GM21825 (cell line): Measurements from ENCODE around the gene ELOVL6.

Source experiments
- ATAC-seq: cut with Tn5 transposase; IDR thresholded peaks from one replicate; pipeline ENCODE4 v1.9.1; 2021; ENCODE audit warnings: mild to moderate bottlenecking, moderate library complexity; ENCODE audit not compliant: unreplicated experiment

ELOVL6 gene

DNA sequence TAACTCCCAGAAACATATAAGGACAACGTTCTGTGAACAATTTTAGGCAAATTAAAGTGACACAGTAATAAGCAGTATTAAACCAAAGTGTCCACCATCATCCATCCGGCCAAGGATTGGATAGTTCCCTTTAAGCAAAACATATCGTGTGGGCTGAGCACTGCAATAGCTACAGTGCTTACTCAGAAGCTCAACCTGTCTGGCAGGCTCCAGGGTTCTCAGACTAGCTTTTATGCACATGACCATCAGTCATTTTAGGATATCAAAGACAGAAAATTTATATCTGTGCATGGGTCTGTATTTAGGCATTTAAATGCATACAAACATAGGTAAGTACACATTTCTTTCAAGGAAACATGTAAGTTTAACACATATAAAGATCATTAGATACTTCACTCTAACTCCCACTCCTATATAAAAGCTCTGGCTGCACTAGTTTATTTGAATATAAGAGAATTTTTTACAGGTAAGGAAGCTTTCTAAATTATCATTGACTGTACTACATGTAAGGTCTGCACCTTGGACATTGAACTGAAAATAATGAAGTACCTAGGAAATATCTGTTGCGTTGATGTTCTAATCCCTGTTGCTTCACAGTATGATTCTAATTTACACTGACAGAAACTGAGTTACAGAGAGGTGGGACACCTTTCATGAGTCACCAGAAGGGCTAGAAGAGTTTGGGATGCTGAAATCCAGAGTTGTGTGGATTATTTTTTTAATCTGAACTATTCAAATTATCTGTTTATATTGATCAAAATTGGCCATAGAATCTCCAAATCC is 67.6 kb downstream of the ELOVL6 start:
- ATAC-seq = no peak

DNA sequence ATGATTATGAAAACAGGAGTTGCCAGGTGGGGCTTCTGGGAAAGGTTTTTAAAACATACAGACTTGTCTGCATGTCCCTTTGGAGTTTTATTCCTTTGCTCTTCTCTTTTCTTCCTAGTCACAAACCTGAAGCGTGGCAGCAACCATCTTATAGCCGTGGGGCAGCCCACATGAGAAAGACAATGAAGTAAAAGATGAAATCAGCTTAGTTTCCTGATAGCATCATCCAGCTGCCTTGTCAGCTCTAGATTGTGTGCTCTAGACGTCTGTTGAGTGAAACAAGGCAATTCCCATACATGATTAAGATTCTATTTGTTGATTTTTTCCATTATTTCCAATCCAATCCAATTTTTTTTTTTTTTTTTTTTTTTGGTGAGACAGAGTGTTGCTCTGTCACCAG is 68.9 kb downstream of the ELOVL6 start:
- ATAC-seq = no peak

DNA sequence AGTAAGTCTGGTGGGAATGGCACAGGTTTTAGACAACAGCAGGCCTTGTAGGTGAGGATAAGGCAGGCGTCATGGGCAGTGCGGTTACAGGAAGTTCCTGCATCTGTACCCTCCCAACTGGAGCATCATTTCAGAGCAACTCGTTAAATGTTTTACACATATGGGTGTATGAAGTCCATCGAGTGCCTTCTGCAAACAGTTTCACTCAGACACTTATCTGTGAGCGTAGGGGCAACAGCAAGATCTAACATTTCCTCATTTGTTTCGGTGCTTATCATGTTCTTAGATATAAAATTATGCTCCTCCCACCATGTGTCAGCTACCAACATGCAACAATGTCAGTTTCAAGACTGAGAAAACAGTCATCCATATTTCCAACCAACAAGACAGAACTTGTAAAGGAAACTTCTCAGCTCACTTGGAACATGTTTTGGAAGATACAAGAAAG is 69.9 kb downstream of the ELOVL6 start:
- no peak for ATAC-seq

DNA sequence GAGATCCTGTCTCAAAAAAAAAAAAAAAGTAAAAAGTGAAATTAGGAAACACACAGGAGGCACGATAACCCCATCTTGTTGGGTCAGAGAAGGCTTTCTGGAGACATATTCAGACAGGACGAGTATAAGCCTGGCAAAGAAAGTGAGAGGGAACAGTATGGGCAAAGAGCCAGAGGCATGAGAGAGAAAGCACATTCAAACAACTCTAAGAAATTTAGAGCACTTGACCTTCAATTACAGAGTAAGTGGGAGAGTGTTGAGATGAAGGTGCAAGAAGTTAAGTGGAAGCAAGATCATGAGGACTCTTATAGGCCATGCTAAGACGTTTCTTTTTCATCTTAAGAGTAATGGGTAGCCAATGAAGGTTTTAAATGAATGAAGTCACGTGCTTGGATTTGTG is 70.4 kb downstream of the ELOVL6 start:
- ATAC-seq = no peak

DNA sequence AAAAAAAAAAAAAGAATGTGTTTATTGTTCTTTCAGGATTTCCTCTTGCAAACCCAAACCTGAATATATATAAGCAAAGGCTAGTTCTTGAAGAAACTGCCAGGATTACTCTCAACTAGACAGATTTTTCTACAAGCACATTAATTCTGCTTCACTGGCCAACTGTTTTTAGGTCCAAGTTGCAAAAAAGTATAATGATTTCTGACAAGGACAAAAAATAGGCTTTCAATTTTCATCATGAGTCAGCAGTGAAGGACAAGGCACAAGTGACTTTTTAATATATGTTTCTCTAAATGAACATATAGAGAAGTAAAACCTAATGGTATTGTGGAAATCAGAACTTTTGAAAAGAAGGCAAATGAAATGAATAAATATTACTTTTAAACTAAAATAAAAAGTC is 73.7 kb downstream of the ELOVL6 start:
- ATAC-seq = no peak

DNA sequence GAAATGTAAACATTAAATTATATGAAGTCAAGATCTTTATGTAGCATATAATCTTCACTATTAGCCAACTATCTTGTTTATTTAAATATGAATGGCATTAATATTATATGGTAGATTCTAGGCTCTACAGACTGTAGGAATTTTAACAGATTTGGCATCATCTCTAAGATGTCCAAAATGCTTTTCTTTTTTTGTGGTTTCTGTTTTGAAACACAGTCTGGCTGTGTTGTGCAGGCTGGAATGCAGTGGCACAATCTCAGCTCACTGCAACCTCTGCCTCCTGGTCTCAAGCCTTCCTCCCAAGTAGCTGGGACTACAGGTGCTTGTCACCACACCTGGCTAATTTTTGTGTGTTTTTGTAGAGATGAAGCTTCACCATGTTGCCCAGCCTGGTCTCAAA is 76.2 kb downstream of the ELOVL6 start:
- ATAC-seq = no peak

DNA sequence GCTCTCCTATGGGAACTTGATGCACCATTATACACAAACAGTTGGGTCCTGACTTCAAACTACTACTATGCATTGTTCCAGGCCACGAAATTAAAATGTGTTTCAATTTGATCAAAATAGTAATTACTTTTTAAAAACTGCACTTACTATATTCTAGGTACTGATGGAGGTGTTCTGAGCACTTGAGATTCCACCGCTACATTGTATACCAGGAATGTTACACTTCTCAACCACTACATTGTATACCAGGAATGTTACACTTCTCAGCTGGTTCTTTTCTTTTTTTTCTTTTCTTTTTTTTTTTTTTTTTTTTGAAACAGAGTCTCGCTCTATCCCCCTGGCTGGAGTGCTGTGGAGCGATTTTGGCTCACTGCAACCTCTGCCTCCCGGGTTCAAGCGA is 77.9 kb downstream of the ELOVL6 start:
- ATAC-seq = no peak

DNA sequence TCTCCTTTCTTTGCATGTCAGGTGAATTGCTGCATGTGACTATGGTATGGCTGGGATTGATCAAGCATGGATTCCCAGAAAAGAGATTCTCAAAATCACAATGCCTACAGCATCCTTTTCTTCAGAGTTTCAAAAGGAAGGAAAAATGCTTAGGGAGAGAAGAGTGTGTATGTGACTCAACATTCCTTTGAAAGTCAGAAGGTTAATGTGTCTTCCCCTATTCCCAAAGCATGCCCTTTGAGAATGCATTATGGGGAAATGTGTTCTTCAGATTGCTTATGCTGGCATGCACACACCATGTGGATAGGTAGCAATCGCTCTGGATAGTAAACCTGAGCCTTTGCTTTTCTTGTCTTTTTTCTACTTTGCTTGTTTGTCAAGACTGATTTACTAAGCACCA is 78.5 kb downstream of the ELOVL6 start:
- no peak for ATAC-seq

DNA sequence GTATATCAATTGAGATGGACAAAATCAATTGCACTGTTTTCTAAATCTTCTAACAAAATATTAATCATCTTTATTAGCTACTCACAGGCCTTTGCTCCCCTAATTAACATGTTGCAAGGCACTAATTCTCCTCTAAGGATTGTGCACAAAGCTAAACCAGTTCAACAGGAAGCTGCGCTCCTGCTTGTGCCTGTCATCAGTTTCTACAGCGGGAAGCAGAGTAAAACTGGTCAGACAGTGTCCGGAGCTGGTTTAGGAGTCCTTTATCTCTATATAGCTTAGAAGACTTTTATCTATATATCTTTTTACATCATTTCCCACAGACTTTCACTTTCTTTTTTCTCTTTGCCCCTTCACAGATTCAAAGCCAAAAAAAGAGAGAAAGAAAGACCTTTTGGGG is 79.1 kb downstream of the ELOVL6 start:
- no peak for ATAC-seq

DNA sequence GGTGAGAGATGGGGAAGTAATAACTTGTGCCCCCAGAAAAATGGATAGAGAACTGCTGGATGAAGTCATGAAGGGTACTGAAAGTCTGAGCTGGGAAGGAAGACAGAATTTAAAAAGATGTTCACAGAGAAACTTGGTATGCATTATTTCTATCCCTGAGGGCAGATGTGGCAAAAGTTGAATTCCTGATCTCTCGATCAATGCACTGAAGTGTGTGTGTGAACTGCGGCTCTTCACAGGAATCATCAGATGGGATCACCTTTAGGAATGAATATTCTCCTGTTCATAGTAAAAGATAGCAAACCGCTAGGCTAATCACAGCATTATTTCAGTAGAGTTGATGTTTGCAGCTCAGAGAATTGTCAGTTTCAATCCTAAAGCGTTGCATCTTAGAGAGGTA is 86.4 kb downstream of the ELOVL6 start:
- ATAC-seq = no peak

DNA sequence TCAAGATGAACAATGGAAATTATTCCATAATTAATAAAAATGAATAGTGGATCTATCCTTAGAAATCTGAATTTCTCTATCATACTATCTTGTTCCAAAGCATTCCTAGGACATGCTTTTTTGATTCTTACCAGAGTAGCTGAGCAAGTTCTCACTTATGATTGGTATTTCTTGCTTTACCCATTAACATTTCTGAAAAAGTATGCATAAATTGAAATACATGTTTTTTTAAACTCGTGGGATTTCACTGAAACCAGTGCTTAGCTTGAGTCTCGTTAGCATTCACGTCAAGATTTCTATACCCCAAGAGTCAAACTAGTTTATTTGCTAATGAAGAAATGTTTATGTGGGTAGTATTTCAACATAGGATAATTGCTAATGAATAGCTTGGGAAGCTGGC is 89.0 kb downstream of the ELOVL6 start:
- no peak for ATAC-seq

DNA sequence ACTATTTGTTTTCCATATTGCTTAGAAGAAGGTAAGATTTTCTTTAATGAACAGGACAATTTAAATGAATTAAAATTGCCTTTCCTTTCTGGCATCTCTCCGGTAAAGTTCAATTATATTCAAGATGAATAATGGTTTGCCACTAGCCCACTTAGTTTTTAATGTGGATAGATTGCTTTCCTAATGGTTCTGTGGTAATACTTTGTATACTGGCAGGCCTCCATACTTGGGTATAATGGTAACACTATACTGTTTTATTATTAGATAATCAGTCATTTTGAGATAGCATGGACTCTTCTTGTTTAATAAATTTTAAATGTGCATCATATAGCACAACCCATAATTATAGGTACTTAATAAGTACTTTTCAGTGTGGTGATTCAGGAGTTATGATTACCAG is 89.5 kb downstream of the ELOVL6 start:
- ATAC-seq = no peak

DNA sequence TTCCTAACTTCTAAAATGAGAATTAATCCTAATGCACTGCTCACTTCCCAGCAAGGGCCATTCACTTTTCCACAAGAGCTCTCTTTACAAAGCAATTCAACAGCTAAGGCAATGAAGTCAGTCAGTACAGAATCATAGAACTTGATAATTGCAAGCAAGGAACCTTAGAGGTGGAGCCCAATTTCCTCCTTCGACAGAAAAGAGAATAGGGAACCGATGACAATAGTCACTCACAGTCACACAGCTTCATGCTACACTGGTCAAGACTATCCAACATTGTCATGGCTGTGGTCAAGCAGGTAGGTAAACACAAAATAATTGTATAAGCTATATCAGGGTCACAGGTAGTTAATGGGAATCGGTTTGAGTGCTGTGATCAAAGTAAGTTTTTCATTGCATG is 90.0 kb downstream of the ELOVL6 start:
- peak; percentile 92 for ATAC-seq

DNA sequence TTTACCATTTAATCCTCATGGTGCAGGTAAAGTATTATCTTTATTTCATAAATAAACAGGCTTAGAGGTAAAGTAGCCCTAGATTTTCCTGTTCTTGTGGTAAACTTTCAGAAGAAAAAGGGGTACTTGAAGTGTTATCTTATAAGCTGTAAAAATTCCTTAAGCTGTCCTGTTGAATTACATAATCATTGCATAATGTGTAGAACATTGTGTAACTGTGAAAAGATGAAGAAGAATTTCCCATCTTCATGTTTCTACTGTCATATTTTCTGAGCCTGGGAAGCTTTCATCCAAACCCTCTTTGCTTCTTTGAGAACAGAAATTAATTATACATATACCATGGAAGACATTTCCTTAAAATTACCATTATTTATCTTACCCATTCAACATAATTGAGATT is 90.5 kb downstream of the ELOVL6 start:
- ATAC-seq = no peak

DNA sequence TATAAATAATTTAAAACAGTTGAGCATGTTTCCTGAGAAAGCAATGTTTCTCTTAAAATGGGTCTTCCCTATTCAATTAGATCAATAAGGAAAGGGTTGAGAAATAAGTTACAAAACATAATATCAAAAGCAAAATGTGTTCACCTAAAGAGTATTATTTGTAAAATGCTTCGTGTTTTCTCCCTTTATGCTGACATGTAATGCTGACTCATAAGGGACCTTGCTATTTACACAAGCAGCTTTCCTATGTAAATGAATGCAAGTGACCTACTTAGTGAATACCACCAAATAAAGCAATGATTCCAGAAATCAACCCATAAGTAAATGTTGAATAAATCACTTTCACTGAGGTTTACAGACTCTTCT is 91.5 kb downstream of the ELOVL6 start:
- peak; percentile 64 for ATAC-seq

DNA sequence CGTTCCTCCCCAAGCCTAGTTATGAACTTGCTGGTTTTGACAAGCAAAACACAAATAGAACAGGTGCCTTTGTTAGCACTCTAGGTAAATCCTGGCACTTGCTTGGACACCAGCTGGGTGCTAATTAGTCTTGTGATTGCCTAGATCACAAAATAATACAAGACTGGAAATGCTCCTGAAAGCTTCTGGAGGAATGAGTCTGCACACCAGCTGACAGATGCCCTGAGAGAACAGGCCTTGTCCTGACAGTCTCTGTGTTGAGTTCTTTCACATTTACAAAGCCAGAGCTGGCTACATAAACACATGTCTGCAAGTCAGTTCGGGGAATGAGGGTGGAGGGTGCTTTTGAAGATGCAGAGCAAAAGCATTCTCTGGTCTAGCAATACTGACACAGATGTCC is 93.8 kb downstream of the ELOVL6 start:
- no peak for ATAC-seq

DNA sequence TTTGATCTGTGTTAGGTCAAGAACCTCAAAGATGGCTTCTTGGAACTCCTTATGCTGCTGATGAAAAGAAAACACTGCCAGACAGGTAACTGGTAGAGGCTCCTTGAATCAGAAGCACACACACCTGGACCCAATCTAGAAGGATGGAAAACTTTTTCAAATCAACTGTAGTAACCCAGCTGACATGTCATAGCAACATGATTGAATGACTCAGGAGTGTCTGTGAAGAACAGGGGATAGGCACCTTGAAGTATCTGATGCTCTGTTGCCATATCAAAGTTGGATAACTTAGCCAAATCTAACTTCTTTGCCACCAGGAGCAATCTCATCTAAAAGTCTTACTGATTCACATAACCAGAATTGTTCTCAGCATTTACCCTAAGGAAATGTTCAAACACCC is 98.8 kb downstream of the ELOVL6 start:
- ATAC-seq = no peak

DNA sequence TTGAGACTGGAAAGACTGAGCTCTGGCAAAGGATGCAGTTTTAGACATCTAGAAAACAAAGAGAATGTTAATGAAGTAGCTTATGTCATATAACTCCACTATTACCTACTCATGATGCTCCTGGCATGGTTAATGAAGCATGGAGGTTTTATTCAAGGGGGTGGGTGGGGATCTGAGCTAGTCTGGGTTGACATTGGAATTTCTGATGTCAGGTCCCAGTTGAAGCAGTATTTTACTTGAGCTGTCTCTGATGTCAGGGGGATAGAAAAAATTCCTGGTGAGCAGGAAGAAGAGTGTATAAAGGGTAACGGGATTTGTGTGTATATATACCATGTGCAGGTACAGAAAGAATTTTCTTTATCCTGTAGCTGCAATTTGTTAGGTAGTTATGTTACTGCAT is 102.0 kb downstream of the ELOVL6 start:
- no peak for ATAC-seq

DNA sequence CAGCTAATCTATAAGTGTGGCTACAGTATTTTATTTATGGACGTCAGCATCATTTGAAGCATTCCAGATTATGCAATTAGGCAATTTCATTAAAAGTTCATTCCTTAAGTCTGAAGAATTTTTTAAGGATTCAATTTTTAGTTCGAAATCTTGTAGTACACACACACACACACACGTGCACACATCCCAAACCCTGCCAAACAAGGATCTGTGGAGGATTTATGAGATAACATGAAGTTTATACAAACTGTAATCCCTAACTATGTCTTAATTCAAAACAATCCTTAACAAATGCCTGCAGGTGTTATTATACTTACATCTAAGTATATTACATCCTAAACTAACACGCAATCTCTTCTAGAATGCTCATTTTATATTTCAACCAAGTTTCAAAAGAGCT is 105.8 kb downstream of the ELOVL6 start:
- no peak for ATAC-seq

DNA sequence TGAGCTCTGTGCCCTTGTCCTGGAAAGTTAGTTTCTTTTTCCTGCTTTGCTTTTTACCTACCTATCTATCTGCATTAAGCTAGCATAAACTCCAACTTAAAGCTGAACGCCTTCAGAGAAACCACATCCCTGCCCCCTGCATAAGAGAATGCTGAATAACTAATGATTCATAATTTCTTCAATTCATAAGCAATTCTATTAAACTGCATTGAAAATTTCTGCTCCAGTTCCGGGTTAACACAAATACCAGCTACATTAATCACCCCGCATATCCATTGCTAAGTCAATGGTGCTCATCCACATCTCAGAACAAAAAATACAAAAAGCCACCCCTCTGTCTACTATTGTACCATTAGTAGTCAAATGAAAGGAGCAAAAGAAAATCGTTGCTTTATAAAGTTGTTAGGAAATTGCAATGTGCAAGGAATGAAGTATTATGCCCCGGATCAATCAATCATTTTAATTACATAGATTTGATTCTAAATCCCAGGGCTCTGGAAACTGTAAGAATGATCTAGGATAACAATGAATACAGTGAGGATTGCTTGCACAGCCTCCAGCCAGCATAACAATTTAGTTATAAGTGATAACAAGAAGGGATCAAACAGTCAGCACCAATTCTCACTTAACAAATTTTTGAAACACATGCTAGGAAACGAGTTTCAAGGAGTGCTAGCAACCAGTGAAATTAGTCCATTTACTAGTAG is 106.8 kb downstream of the ELOVL6 start:
- no peak for ATAC-seq

DNA sequence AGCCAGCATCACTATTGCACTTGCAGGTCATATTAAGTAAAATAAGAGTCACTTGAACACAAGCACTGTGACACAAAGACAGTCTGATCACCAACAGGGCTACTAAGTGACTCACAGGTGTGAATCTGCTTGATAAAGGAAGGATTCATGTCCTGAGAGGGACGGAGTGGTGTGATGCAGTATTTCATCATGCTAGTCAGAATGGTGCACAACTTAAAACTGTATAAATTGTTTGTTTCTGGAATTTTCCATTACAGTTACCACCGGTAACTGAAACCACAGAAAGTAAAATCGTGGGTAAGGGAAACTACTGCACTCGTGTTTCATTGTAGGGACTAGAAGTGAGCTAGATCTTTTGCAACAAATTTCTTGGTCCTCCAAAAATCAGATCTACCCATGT is 109.7 kb downstream of the ELOVL6 start:
- ATAC-seq = peak; percentile 74

DNA sequence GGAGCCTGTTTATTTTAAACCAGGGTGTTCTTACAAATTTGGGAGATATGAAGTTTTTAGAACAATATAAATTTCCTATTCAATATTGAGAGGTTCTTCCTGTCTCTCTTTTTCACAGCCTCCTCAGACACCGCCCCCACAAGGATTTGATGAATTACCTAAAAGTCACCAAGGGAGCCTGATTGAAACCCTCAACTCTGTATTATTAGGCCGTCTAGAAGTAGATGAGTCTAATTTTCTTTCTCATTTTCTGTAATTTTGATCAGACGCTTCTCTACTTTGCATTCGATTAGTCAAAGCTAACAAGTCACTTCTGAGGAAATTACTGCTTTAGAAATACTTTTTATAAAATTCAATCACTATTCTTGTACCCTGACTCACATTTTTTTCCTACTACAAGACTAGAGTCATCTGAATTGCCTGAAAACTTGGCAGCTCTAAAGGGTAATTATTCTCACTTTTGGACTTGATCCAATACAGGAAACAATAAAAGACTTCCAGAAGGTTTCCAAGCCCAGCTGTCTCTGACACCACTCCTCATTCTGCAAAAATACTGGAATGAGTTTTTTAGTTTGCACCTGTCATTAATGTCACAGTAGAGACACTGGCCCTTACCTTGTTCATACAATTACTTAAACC is 111.2 kb downstream of the ELOVL6 start:
- ATAC-seq = no peak
